CD4-positive, alpha-beta T cell treated with Interleukin-1 beta for 1 hour (primary cell): ENCODE results near the gene CYP2R1.

Source experiments
- DNase-seq, 2 donors: peaks; one replicate each; pipeline ENCODE4 v3.0.0-alpha.2; 2020 to 2022

Gene CYP2R1

GRCh38 chr11:14892036-14892556 is at the start of gene CYP2R1:
TSS of gene CYP2R1 (minus strand) at chr11:14892231. CDS start at chr11:14892205, 26 bp downstream.
- DNase-seq = peak; percentile 95 to 96

GRCh38 chr11:14938936-14939335 is 46.9 kb upstream of the CYP2R1 start:
- DNase-seq = no peak

- no peak for DNase-seq
Observed at GRCh38 chr11:14934641-14935351, 42.8 kb upstream of the CYP2R1 start.

- no peak for DNase-seq
Observed at GRCh38 chr11:14932447-14932846, 40.4 kb upstream of the CYP2R1 start.

GRCh38 chr11:14930369-14930768 is 38.3 kb upstream of the CYP2R1 start:
- no peak for DNase-seq

GRCh38 chr11:14927146-14927545 is 35.1 kb upstream of the CYP2R1 start:
- DNase-seq = no peak

- DNase-seq = no peak
Observed at GRCh38 chr11:14924318-14924717, 32.3 kb upstream of the CYP2R1 start.

GRCh38 chr11:14916403-14916802 is 24.4 kb upstream of the CYP2R1 start:
- DNase-seq = no peak

- no peak for DNase-seq
Observed at GRCh38 chr11:14914536-14914935, 22.5 kb upstream of the CYP2R1 start.

- peak; percentile 25 to 59 for DNase-seq
Observed at GRCh38 chr11:14908214-14908880, 16.3 kb upstream of the CYP2R1 start.

GRCh38 chr11:14907411-14908213 is 15.6 kb upstream of the CYP2R1 start:
- DNase-seq = peak; percentile 82 to 87

GRCh38 chr11:14906993-14907392 is 15.0 kb upstream of the CYP2R1 start:
- no peak for DNase-seq

- DNase-seq = no peak
Observed at GRCh38 chr11:14906578-14906977, 14.5 kb upstream of the CYP2R1 start.

- peak; percentile 82 to 83 for DNase-seq
Observed at GRCh38 chr11:14905104-14906033, 13.3 kb upstream of the CYP2R1 start.

GRCh38 chr11:14904745-14905103 is 12.7 kb upstream of the CYP2R1 start:
- DNase-seq = peak; percentile 76 to 83

- no peak for DNase-seq
Observed at GRCh38 chr11:14902650-14903350, 10.8 kb upstream of the CYP2R1 start.

- no peak for DNase-seq
Observed at GRCh38 chr11:14898906-14899305, 6.9 kb upstream of the CYP2R1 start.

GRCh38 chr11:14898355-14898754 is 6.3 kb upstream of the CYP2R1 start:
- DNase-seq = no peak

GRCh38 chr11:14894657-14895598 is 2.9 kb upstream of the CYP2R1 start:
- peak in 1 of 2 donors; percentile 46 for DNase-seq

- no peak for DNase-seq
Observed at GRCh38 chr11:14892577-14892976, 546 bp upstream of the CYP2R1 start.
